Endodermal cell (in vitro differentiated cells): ENCODE results near the gene DPP10. TPM values are rescaled to one million over a fixed set of nuclear protein-coding genes. Genes with fewer than 3 reads are reported as not detected.
"Not testable (repeated sequence)": the region's sequence is repeated elsewhere in the genome, so short reads cannot be mapped to it uniquely, and the experiment has no call there.

Experiments used
- DNase-seq: peaks from one replicate; pipeline ENCODE4 v3.0.0-alpha.2; 2017
- H3K27ac ChIP-seq: 2 replicates; pipeline ENCODE4 v1.5.1; 2013; ENCODE audit warnings: mild to moderate bottlenecking, low read depth, low read length, moderate library complexity
- H3K27me3 ChIP-seq: 2 replicates; pipeline ENCODE4 v1.6.1; 2013; ENCODE audit warnings: mild to moderate bottlenecking, low read length, moderate library complexity; ENCODE audit not compliant: insufficient read depth, control insufficient read depth, poor library complexity, severe bottlenecking
- H3K36me3 ChIP-seq: 2 replicates; pipeline ENCODE4 v1.7.0; 2013; ENCODE audit warnings: mild to moderate bottlenecking, low read length, moderate library complexity; ENCODE audit not compliant: control insufficient read depth, insufficient read depth
- H3K4me1 ChIP-seq: one replicate; pipeline ENCODE4 v1.7.0; 2013; ENCODE audit warnings: low read length; ENCODE audit not compliant: control insufficient read depth, insufficient read depth
- H3K4me3 ChIP-seq: 2 replicates; pipeline ENCODE4 v1.5.1; 2013; ENCODE audit warnings: mild to moderate bottlenecking, low read length, moderate library complexity
- H3K9ac ChIP-seq: 2 replicates; pipeline ENCODE4 v1.6.1; 2013; ENCODE audit warnings: mild to moderate bottlenecking, low read length, moderate library complexity; ENCODE audit not compliant: poor library complexity, severe bottlenecking; ENCODE audit errors: extremely low read depth
- H3K9me3 ChIP-seq: 2 replicates; pipeline ENCODE4 v1.6.1; 2013; ENCODE audit warnings: mild to moderate bottlenecking, low read length, moderate library complexity; ENCODE audit not compliant: control insufficient read depth
- H3K27ac Mint-ChIP-seq: 2 replicates; pipeline ENCODE4 v1.8.0; 2020; ENCODE audit warnings: mixed read lengths
- H3K27me3 Mint-ChIP-seq: 2 replicates; pipeline ENCODE4 v1.8.0; 2021; ENCODE audit warnings: mild to moderate bottlenecking, mixed read lengths; ENCODE audit not compliant: insufficient read depth
- H3K36me3 Mint-ChIP-seq: 2 replicates; pipeline ENCODE4 v1.8.0; 2020; ENCODE audit warnings: low read depth, mixed read lengths
- H3K4me1 Mint-ChIP-seq: 2 replicates; pipeline ENCODE4 v1.8.0; 2020; ENCODE audit warnings: mixed read lengths
- H3K4me3 Mint-ChIP-seq: 2 replicates; pipeline ENCODE4 v1.8.0; 2020; ENCODE audit warnings: mild to moderate bottlenecking, moderate library complexity, mixed read lengths
- H3K9me3 Mint-ChIP-seq: 2 replicates; pipeline ENCODE4 v1.8.0; 2020; ENCODE audit warnings: mild to moderate bottlenecking, mixed read lengths
- CTCF ChIP-seq: fragments of 200-600 bp; sonication (generic); conservative IDR thresholded peaks from 2 replicates; pipeline ENCODE4 v1.5.0; 2021; ENCODE audit warnings: antibody characterized with exemption, mild to moderate bottlenecking
- WGBS, 2 experiments: methylation state at CpG; one replicate each; pipeline versions ENCODE4 v1.1.5 to v1.1.7; 2013; ENCODE audit warnings: missing lambda C conversion rate in 2 of 2, mixed read lengths in 1 of 2; ENCODE audit not compliant: insufficient coverage in 1 of 2, insufficient read length in 1 of 2; 5-methylcytosine and 5-hydroxymethylcytosine counted together
- total RNA-seq, 2 donors: library from RNA; stranded (reverse); fragmentation: NEBNext Ultra II Directional in 1 of 2; extraction: Animal tissue kit (Norgen Biotek cat#: 25700) in 1 of 2; gene quantifications; 2 replicates in 1 of 2; 3 replicates in 1 of 2; pipeline ENCODE4 v1.2.1, GENCODE V29; 2021

DPP10 gene
- total RNA-seq, 2 donors from 2014 or later = 8.2 to 19.2 TPM

- Histone ChIP-seq H3K27ac (no peak overlapping the region), H3K27me3 (no peaks in the 10 kb centered on the region), H3K36me3 (no peaks in the 10 kb centered on the region), H3K9me3 (peaks cover 13% of the 10 kb centered on the region), H3K4me1 (peaks cover 8% of the 10 kb centered on the region), H3K9ac (no peak overlapping the region), H3K4me3 (no peak overlapping the region)
- H3K27me3 Mint-ChIP-seq = no peaks in the 10 kb centered on the region
- TF ChIP-seq CTCF = no peak
- DNase-seq = no peak
- H3K9me3 Mint-ChIP-seq = peaks cover 13% of the 10 kb centered on the region
- peaks cover 3% of the 10 kb centered on the region for H3K36me3 Mint-ChIP-seq
- H3K4me3 Mint-ChIP-seq = no peak overlapping the region
- H3K27ac Mint-ChIP-seq = no peak overlapping the region
- WGBS, 2 experiments = 75 to 93% methylated on average over 1 to 5 of the region's 5 CpGs
- H3K4me1 Mint-ChIP-seq = peaks cover 8% of the 10 kb centered on the region
These were observed 517.9 kb downstream of the DPP10 start for GRCh38 chr2:114960389-114960788.

DNA sequence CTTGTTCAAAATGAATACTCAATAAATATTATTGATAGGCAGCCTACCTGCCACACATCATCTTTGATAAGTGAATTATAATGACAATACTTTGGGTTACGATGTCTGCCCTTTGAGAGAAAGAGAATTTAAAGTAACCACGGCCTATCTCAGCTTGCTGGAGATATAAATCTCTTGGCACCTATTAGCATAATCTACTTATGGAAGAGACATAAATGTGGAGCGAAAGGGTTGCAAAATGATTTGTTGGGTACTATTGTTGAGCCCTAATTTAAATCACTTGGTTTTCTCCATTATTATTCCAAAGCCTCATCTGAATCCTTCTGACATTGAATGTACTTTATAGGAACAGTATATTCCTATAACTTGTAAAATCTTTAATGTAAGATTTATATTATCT, 520.1 kb downstream of the DPP10 start:
- no peak for TF ChIP-seq CTCF
- H3K36me3 Mint-ChIP-seq = no peaks in the 10 kb centered on the region
- no peak overlapping the region for H3K27ac Mint-ChIP-seq
- Histone ChIP-seq H3K27me3 (no peaks in the 10 kb centered on the region), H3K9ac (no peak overlapping the region), H3K9me3 (no peaks in the 10 kb centered on the region), H3K36me3 (no peaks in the 10 kb centered on the region), H3K27ac (no peak overlapping the region), H3K4me3 (no peak overlapping the region), H3K4me1 (peaks cover 8% of the 10 kb centered on the region)
- 93% methylated on average over 3 of the region's 3 CpGs; no CpG with 5 or more reads in 1 of the 2 experiments for WGBS, 2 experiments
- H3K27me3 Mint-ChIP-seq = no peaks in the 10 kb centered on the region
- no peak for DNase-seq
- no peak overlapping the region for H3K4me3 Mint-ChIP-seq
- H3K4me1 Mint-ChIP-seq = peaks cover 8% of the 10 kb centered on the region
- H3K9me3 Mint-ChIP-seq = no peaks in the 10 kb centered on the region

GRCh38 chr2:114968748-114969400, 526.4 kb downstream of the DPP10 start:
- Histone ChIP-seq H3K9me3 (no peaks in the 10 kb centered on the region), H3K27ac (no peak overlapping the region), H3K9ac (no peak overlapping the region), H3K4me3 (no peak overlapping the region), H3K27me3 (no peaks in the 10 kb centered on the region), H3K4me1 (no peaks in the 10 kb centered on the region), H3K36me3 (no peaks in the 10 kb centered on the region)
- H3K9me3 Mint-ChIP-seq = no peaks in the 10 kb centered on the region
- H3K4me1 Mint-ChIP-seq = no peaks in the 10 kb centered on the region
- H3K36me3 Mint-ChIP-seq = no peaks in the 10 kb centered on the region
- no peak for TF ChIP-seq CTCF
- WGBS, 2 experiments = 78 to 100% methylated on average over 1 of the region's 2 CpGs
- no peaks in the 10 kb centered on the region for H3K27me3 Mint-ChIP-seq
- H3K4me3 Mint-ChIP-seq = no peak overlapping the region
- no peak for DNase-seq
- H3K27ac Mint-ChIP-seq = no peak overlapping the region

GRCh38 chr2:115004321-115004720, 561.9 kb downstream of the DPP10 start:
- not testable (repeated sequence) for H3K27ac ChIP-seq, H3K4me3 ChIP-seq, H3K9me3 ChIP-seq, H3K4me1 Mint-ChIP-seq, H3K4me3 Mint-ChIP-seq, H3K4me1 ChIP-seq, DNase-seq, H3K27ac Mint-ChIP-seq, H3K27me3 Mint-ChIP-seq, H3K36me3 ChIP-seq, H3K27me3 ChIP-seq, H3K36me3 Mint-ChIP-seq, H3K9ac ChIP-seq
- WGBS, 2 experiments = 93% methylated on average over 12 of the region's 19 CpGs; no CpG with 5 or more reads in 1 of the 2 experiments
- H3K9me3 Mint-ChIP-seq = peaks cover 12% of the 10 kb centered on the region
